LNCaP clone FGC (cell line): ENCODE measurements around the gene UGT8.

Experiments
- DNase-seq: peaks from one replicate; pipeline ENCODE4 v3.0.0-alpha.2; 2011; ENCODE audit warnings: low read depth
- H3K4me3 ChIP-seq: 2 replicates; pipeline ENCODE4 v1.5.1; 2011; ENCODE audit warnings: mild to moderate bottlenecking, low read depth, low read length, control low read depth
- TF ChIP-seq, protein P1 (sequence below): IDR thresholded peaks from 2 replicates; pipeline ENCODE4 v1.5.1; 2012; ENCODE audit warnings: mild to moderate bottlenecking; ENCODE audit not compliant: control insufficient read depth, insufficient read depth; ENCODE audit errors: extremely low read depth

Gene UGT8

DNA sequence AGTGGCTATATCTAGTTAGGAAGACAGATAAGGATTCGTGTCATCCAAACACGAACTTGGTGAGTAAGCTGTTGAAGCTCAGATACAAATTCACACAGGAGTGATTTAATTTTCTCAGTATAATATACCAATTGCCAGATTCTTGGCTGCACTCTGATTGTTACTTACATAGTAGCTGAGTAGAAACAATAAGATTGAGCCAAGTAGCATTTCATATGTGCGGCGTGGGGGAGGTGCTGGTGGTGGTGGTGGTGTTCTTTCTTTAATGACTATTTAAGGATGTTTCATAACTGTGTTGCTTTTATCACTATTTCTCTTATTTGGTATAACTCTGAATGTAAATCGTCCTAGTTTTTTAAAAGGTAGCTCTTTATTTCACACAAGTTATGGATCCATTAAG, 102.9 kb downstream of the UGT8 start:
- TF ChIP-seq, protein P1, sequence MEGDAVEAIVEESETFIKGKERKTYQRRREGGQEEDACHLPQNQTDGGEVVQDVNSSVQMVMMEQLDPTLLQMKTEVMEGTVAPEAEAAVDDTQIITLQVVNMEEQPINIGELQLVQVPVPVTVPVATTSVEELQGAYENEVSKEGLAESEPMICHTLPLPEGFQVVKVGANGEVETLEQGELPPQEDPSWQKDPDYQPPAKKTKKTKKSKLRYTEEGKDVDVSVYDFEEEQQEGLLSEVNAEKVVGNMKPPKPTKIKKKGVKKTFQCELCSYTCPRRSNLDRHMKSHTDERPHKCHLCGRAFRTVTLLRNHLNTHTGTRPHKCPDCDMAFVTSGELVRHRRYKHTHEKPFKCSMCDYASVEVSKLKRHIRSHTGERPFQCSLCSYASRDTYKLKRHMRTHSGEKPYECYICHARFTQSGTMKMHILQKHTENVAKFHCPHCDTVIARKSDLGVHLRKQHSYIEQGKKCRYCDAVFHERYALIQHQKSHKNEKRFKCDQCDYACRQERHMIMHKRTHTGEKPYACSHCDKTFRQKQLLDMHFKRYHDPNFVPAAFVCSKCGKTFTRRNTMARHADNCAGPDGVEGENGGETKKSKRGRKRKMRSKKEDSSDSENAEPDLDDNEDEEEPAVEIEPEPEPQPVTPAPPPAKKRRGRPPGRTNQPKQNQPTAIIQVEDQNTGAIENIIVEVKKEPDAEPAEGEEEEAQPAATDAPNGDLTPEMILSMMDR = no peak
- DNase-seq = no peak
- H3K4me3 ChIP-seq = no peak overlapping the region

- H3K4me3 ChIP-seq = no peak overlapping the region
- TF ChIP-seq, protein P1 = no peak
These were observed 118.8 kb downstream of the UGT8 start for GRCh38 chr4:114717432-114717831.

GRCh38 chr4:114725066-114725465, 126.5 kb downstream of the UGT8 start:
- no peak for DNase-seq
- H3K4me3 ChIP-seq = no peak overlapping the region
- TF ChIP-seq, protein P1 = no peak

More at GRCh38 chr4:114717432-114717831, 118.8 kb downstream of the UGT8 start:
- DNase-seq = no peak

DNA sequence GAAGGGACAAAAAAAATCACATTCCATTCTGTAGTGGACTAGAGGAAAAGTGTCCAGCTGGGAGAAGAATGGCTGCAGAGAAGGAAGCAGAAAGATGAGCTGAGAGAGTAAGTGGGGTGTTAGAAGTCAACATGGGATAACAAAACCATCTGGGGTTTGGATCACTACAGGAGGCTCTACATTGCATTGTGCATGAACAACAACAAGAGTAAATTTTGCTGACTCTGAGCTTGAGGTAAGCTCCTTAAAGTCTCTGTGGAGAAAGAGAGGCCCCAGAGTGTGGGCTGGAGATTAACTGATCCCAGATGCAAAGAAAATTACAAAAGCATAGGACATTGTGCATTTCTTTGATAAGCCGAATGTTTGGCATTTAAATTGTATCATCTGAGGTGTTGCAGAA, 128.9 kb downstream of the UGT8 start:
- no peak for DNase-seq
- H3K4me3 ChIP-seq = no peak overlapping the region
- TF ChIP-seq, protein P1 = no peak
